ENCODE results near the gene STUB1. TPM values are rescaled to one million over a fixed set of nuclear protein-coding genes. Genes with fewer than 3 reads are reported as not detected.

Gene STUB1
- total and polyA plus RNA-seq, 5 experiments from 2014 or later, result 86.4 to 142 (median 133) TPM

- POLR2A ChIA-PET, result interaction anchor here (0.6 to 7.9 kb wide), 5 partner anchors 10 to 651 kb away, joined by 3 to 95 read pairs (median 4); partner anchors contain the start of genes JMJD8, METTL26, STUB1 and WDR24
- H3K36me3 Mint-ChIP-seq, result peaks cover 0 to 19% (median 0%) of the 10 kb centered on the region in 3 donors
- H3K27ac Mint-ChIP-seq, result no peak overlapping the region
- no peaks in the 10 kb centered on the region for H3K27me3 Mint-ChIP-seq
- H3K4me1 Mint-ChIP-seq, result peaks cover 1 to 26% (median 16%) of the 10 kb centered on the region in 4 donors
- no peaks in the 10 kb centered on the region for H3K9me3 Mint-ChIP-seq
- peak overlapping the region in 4 of 10 donors; percentile 18 to 58 (median 48) for H3K4me3 Mint-ChIP-seq
- no peak for DNase-seq
- ATAC-seq, result no peak
These were observed 9.5 kb upstream of the STUB1 start for GRCh38 chr16:670485-671352.

GRCh38 chr16:671353-672131 lies 8.7 kb upstream of the STUB1 start:
- Mint-ChIP-seq H3K4me3 (peak overlapping the region in 2 of 10 donors; percentile 9 to 58), H3K4me1 (peaks cover 1 to 27% (median 16%) of the 10 kb centered on the region in 4 donors), H3K27me3 (peaks cover 0 to 2% (median 0%) of the 10 kb centered on the region in 5 donors), H3K9me3 (no peaks in the 10 kb centered on the region), H3K36me3 (peaks cover 0 to 19% (median 0%) of the 10 kb centered on the region in 3 donors), H3K27ac (no peak overlapping the region)
- ATAC-seq, result no peak
- POLR2A ChIA-PET, result interaction anchor here (0.6 to 7.9 kb wide), 3 partner anchors 9 to 650 kb away, joined by 3 to 95 read pairs (median 4); partner anchors contain the start of genes JMJD8, STUB1 and WDR24
- no peak for DNase-seq

GRCh38 chr16:672371-672770 lies 7.8 kb upstream of the STUB1 start:
- Mint-ChIP-seq H3K4me3 (no peak overlapping the region), H3K27ac (no peak overlapping the region), H3K4me1 (peaks cover 1 to 28% (median 16%) of the 10 kb centered on the region in 4 donors), H3K36me3 (peaks cover 0 to 19% (median 0%) of the 10 kb centered on the region in 3 donors), H3K27me3 (peaks cover 0 to 2% (median 0%) of the 10 kb centered on the region in 5 donors), H3K9me3 (no peaks in the 10 kb centered on the region)
- DNase-seq (no peak), ATAC-seq (no peak)
- POLR2A ChIA-PET, result interaction anchor here (1.3 kb wide), 1 partner anchor 23 kb away, joined by 8 read pairs; no protein-coding TSS in a partner anchor

GRCh38 chr16:672851-673250 lies 7.4 kb upstream of the STUB1 start:
- ATAC-seq, result no peak
- Mint-ChIP-seq H3K36me3 (peaks cover 0 to 19% (median 0%) of the 10 kb centered on the region in 3 donors), H3K4me3 (no peak overlapping the region), H3K27me3 (peaks cover 0 to 2% (median 0%) of the 10 kb centered on the region in 5 donors), H3K27ac (no peak overlapping the region), H3K4me1 (peaks cover 1 to 24% (median 12%) of the 10 kb centered on the region in 4 donors), H3K9me3 (no peaks in the 10 kb centered on the region)
- POLR2A ChIA-PET, result interaction anchor here (0.8 to 1.3 kb wide), 3 partner anchors 17 to 48 kb away, joined by 3 to 8 read pairs (median 4); partner anchors contain the start of gene ANTKMT
- DNase-seq, result no peak

- H3K4me1 Mint-ChIP-seq, result peaks cover 1 to 24% (median 11%) of the 10 kb centered on the region in 4 donors
- no peaks in the 10 kb centered on the region for H3K9me3 Mint-ChIP-seq
- no peak overlapping the region for H3K4me3 Mint-ChIP-seq
- H3K36me3 Mint-ChIP-seq, result peaks cover 0 to 19% (median 0%) of the 10 kb centered on the region in 3 donors
- ATAC-seq, result no peak
- peaks cover 0 to 2% (median 0%) of the 10 kb centered on the region in 5 donors for H3K27me3 Mint-ChIP-seq
- DNase-seq, result no peak
- POLR2A ChIA-PET, result interaction anchor here (0.6 to 1.5 kb wide), 5 partner anchors 11 to 481 kb away, joined by 3 to 8 read pairs (median 4); partner anchors contain the start of genes ANTKMT and JMJD8
- H3K27ac Mint-ChIP-seq, result no peak overlapping the region
These were observed 6.7 kb upstream of the STUB1 start for GRCh38 chr16:673399-673991.

- Mint-ChIP-seq H3K9me3 (no peaks in the 10 kb centered on the region), H3K4me1 (peaks cover 3 to 23% (median 9%) of the 10 kb centered on the region in 4 donors), H3K4me3 (peak overlapping the region in 1 of 10 donors; percentile 66), H3K27ac (no peak overlapping the region), H3K27me3 (peaks cover 0 to 2% (median 0%) of the 10 kb centered on the region in 5 donors), H3K36me3 (peaks cover 0 to 19% (median 0%) of the 10 kb centered on the region in 3 donors)
- DNase-seq, result no peak
- no peak for ATAC-seq
- POLR2A ChIA-PET, result interaction anchor here (1.5 to 2.7 kb wide), 3 partner anchors 10 to 26 kb away, joined by 3 to 14 read pairs (median 4); partner anchors contain the start of genes JMJD8 and WDR24
These were observed 5.9 kb upstream of the STUB1 start for GRCh38 chr16:674214-674881.

GRCh38 chr16:674968-675883 lies 5.0 kb upstream of the STUB1 start, which contains the start of gene RHBDL1:
Gene RHBDL1 (plus strand): TSS chr16:675671. CDS start chr16:675791, 120 bp downstream.
- H3K27me3 Mint-ChIP-seq, result peaks cover 0 to 2% (median 0%) of the 10 kb centered on the region in 5 donors
- H3K4me1 Mint-ChIP-seq, result peaks cover 4 to 22% (median 10%) of the 10 kb centered on the region in 4 donors
- H3K4me3 Mint-ChIP-seq, result peak within 1 kb of the TSS in 8 of 10 donors; percentile 42 to 66 (median 49)
- POLR2A ChIA-PET, result interaction anchor here (0.8 to 2.7 kb wide), 8 partner anchors 9 to 87 kb away, joined by 3 to 14 read pairs (median 3); partner anchors contain the start of genes JMJD8 and WDR24
- H3K9me3 Mint-ChIP-seq, result no peaks in the 10 kb centered on the region
- H3K36me3 Mint-ChIP-seq, result peaks cover 0 to 16% (median 0%) of the 10 kb centered on the region in 3 donors
- ATAC-seq (no peak), DNase-seq (no peak)
- H3K27ac Mint-ChIP-seq, result no peak within 1 kb of the TSS

- Mint-ChIP-seq H3K9me3 (no peaks in the 10 kb centered on the region), H3K36me3 (peaks cover 0 to 16% (median 0%) of the 10 kb centered on the region in 3 donors), H3K4me3 (peak overlapping the region in 2 of 10 donors; percentile 50 to 55), H3K27ac (no peak overlapping the region), H3K4me1 (peaks cover 4 to 24% (median 12%) of the 10 kb centered on the region in 4 donors), H3K27me3 (peaks cover 0 to 2% (median 0%) of the 10 kb centered on the region in 5 donors)
- ATAC-seq, result no peak
- POLR2A ChIA-PET, result interaction anchor here (0.8 to 2.7 kb wide), 8 partner anchors 10 to 441 kb away, joined by 3 to 14 read pairs (median 3); partner anchors contain the start of genes FAM234A and WDR24
- no peak for DNase-seq
These were observed 4.2 kb upstream of the STUB1 start for GRCh38 chr16:675884-676564.

GRCh38 chr16:676565-676902 lies 3.7 kb upstream of the STUB1 start:
- no peak for DNase-seq
- peaks cover 4 to 29% (median 17%) of the 10 kb centered on the region in 4 donors for H3K4me1 Mint-ChIP-seq
- H3K9me3 Mint-ChIP-seq, result no peaks in the 10 kb centered on the region
- peaks cover 0 to 2% (median 0%) of the 10 kb centered on the region in 5 donors for H3K27me3 Mint-ChIP-seq
- peak overlapping the region in 1 of 10 donors; percentile 8 for H3K27ac Mint-ChIP-seq
- no peak for ATAC-seq
- peak overlapping the region in 4 of 10 donors; percentile 11 to 50 (median 38) for H3K4me3 Mint-ChIP-seq
- peaks cover 0 to 20% (median 0%) of the 10 kb centered on the region in 3 donors for H3K36me3 Mint-ChIP-seq
- POLR2A ChIA-PET, result interaction anchor here (1.1 to 8.3 kb wide), 4 partner anchors 9 to 442 kb away, joined by 3 to 95 read pairs (median 8); partner anchors contain the start of genes FAM234A, RHOT2 and WDR24

- ATAC-seq, result no peak
- Mint-ChIP-seq H3K4me3 (peak overlapping the region in 3 of 10 donors; percentile 11 to 43 (median 33)), H3K9me3 (no peaks in the 10 kb centered on the region), H3K36me3 (peaks cover 0 to 18% (median 0%) of the 10 kb centered on the region in 3 donors), H3K27ac (peak overlapping the region in 1 of 10 donors; percentile 8), H3K4me1 (peaks cover 4 to 33% (median 21%) of the 10 kb centered on the region in 4 donors), H3K27me3 (peaks cover 0 to 2% (median 0%) of the 10 kb centered on the region in 5 donors)
- DNase-seq, result peak in 2 of 10 donors; percentile 19 to 25
- POLR2A ChIA-PET, result interaction anchor here (1.1 to 8.3 kb wide), 4 partner anchors 9 to 442 kb away, joined by 3 to 95 read pairs (median 8); partner anchors contain the start of genes FAM234A, RHOT2 and WDR24
These were observed 3.3 kb upstream of the STUB1 start for GRCh38 chr16:676913-677312.
